ENCODE results near the gene IQCM.

DNA sequence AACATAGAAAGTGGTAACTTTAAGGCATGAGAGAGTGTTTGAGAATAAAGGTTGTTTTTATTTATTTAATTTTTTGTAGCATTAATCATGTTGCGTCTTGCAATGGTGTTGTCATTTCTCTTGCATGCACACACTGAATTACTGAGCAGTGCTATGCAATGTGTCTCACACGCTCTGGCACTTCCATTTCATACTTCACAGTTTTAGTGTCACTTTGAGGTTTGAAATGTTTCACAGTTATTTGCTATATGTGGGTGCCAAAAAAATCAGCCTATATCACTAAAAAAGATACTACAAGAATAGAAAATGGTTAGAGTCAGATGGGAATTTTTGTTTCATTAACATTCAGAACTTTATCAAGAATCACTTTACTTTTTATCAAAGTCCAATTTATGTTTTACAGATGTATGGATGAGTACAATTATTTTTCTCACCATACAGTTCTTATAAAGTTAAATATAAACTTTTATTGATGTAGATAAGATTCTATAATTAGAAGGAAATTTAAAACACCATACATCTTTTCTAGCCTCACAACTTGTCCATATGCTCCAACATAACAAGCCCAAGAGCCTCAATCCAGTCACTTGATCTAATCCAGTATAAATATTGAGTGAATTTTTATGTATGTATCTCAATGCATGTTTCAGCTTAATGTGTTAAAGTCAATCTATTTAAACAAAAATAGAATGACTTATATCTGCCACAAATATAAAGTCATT, 114.0 kb downstream of the IQCM start:
- TF ChIP-seq, protein P1, sequence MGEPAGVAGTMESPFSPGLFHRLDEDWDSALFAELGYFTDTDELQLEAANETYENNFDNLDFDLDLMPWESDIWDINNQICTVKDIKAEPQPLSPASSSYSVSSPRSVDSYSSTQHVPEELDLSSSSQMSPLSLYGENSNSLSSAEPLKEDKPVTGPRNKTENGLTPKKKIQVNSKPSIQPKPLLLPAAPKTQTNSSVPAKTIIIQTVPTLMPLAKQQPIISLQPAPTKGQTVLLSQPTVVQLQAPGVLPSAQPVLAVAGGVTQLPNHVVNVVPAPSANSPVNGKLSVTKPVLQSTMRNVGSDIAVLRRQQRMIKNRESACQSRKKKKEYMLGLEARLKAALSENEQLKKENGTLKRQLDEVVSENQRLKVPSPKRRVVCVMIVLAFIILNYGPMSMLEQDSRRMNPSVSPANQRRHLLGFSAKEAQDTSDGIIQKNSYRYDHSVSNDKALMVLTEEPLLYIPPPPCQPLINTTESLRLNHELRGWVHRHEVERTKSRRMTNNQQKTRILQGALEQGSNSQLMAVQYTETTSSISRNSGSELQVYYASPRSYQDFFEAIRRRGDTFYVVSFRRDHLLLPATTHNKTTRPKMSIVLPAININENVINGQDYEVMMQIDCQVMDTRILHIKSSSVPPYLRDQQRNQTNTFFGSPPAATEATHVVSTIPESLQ (CRISPR knock-in tag; IDR thresholded peaks at IDR 0.05): no peak
- TF ChIP-seq, protein P2, sequence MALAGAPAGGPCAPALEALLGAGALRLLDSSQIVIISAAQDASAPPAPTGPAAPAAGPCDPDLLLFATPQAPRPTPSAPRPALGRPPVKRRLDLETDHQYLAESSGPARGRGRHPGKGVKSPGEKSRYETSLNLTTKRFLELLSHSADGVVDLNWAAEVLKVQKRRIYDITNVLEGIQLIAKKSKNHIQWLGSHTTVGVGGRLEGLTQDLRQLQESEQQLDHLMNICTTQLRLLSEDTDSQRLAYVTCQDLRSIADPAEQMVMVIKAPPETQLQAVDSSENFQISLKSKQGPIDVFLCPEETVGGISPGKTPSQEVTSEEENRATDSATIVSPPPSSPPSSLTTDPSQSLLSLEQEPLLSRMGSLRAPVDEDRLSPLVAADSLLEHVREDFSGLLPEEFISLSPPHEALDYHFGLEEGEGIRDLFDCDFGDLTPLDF (CRISPR knock-in tag; IDR thresholded peaks at IDR 0.05): no peak
- TF ChIP-seq, protein P3, sequence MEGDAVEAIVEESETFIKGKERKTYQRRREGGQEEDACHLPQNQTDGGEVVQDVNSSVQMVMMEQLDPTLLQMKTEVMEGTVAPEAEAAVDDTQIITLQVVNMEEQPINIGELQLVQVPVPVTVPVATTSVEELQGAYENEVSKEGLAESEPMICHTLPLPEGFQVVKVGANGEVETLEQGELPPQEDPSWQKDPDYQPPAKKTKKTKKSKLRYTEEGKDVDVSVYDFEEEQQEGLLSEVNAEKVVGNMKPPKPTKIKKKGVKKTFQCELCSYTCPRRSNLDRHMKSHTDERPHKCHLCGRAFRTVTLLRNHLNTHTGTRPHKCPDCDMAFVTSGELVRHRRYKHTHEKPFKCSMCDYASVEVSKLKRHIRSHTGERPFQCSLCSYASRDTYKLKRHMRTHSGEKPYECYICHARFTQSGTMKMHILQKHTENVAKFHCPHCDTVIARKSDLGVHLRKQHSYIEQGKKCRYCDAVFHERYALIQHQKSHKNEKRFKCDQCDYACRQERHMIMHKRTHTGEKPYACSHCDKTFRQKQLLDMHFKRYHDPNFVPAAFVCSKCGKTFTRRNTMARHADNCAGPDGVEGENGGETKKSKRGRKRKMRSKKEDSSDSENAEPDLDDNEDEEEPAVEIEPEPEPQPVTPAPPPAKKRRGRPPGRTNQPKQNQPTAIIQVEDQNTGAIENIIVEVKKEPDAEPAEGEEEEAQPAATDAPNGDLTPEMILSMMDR (IDR thresholded peaks at IDR 0.05): no peak
